PC-9 (cell line): ENCODE measurements around the gene PDE4DIP.
"Not testable (repeated sequence)": the region's sequence is repeated elsewhere in the genome, so short reads cannot be mapped to it uniquely, and the experiment has no call there.

Experiments used
- CTCF ChIP-seq: fragments of 200-600 bp; sonication (generic); conservative IDR thresholded peaks from 2 replicates; pipeline ENCODE4 v1.6.1; 2017; ENCODE audit warnings: mixed run types, antibody characterized with exemption, mild to moderate bottlenecking, moderate library complexity
- EZH2 ChIP-seq: fragments of 200-600 bp; sonication (generic); IDR thresholded peaks from 2 replicates; pipeline ENCODE4 v1.8.0; 2017; ENCODE audit warnings: antibody characterized with exemption, low read depth

GRCh38 chr1:148860579-148861259 is 16.5 kb downstream of the PDE4DIP start:
- TF ChIP-seq CTCF, EZH2: not testable (repeated sequence)
